Brain microvascular endothelial cell (primary cell): Measurements from ENCODE around the gene ABLIM2.

Experiments
- DNase-seq: peaks from one replicate; pipeline ENCODE4 v3.0.0-alpha.2; 2020
- H3K27ac ChIP-seq: fragments of 250-450 bp; sonication (Bioruptor Pico); 2 replicates; pipeline ENCODE4 v1.5.1; 2020; ENCODE audit warnings: mild to moderate bottlenecking, moderate library complexity
- H3K27me3 ChIP-seq: fragments of 250-450 bp; sonication (Bioruptor Pico); replicated peaks from 2 replicates; pipeline ENCODE4 v1.5.1; 2020; ENCODE audit warnings: mild to moderate bottlenecking
- H3K36me3 ChIP-seq: fragments of 250-450 bp; sonication (Bioruptor Pico); replicated peaks from 2 replicates; pipeline ENCODE4 v1.5.1; 2020; ENCODE audit warnings: mild to moderate bottlenecking
- H3K4me3 ChIP-seq: 2 replicates; pipeline ENCODE4 v1.5.1; 2011; ENCODE audit warnings: low read depth, mild to moderate bottlenecking, control low read depth, low read length, moderate library complexity
- CTCF ChIP-seq: IDR thresholded peaks from 2 replicates; pipeline ENCODE4 v1.5.1; 2011; ENCODE audit warnings: low read depth, mild to moderate bottlenecking, moderate library complexity, low read length, control low read depth, inconsistent platforms; ENCODE audit errors: missing control alignments
- in situ Hi-C: cut with HindIII; loops from 2 replicates; pipeline ENCODE4 v1.10.0; 2017; ENCODE audit warnings: low sequenced_read_pairs, low pct_ligation_motif_present

ABLIM2 gene

GRCh38 chr4:8127051-8127826, 31.4 kb downstream of the ABLIM2 start:
- no peak overlapping the region for H3K27ac ChIP-seq
- no peak for TF ChIP-seq CTCF
- H3K36me3 ChIP-seq, result no peaks in the 10 kb centered on the region
- DNase-seq, result no peak
- in situ Hi-C loops, result no loop called here
- H3K4me3 ChIP-seq, result no peak overlapping the region
- H3K27me3 ChIP-seq, result no peaks in the 10 kb centered on the region

- Histone ChIP-seq H3K27me3 (no peaks in the 10 kb centered on the region), H3K36me3 (no peaks in the 10 kb centered on the region), H3K27ac (no peak overlapping the region), H3K4me3 (no peak overlapping the region)
- DNase-seq, result no peak
- TF ChIP-seq CTCF, result no peak
- in situ Hi-C loops, result no loop called here
Measured at GRCh38 chr4:8126523-8126922, 32.1 kb downstream of the ABLIM2 start.

- in situ Hi-C loops, result no loop called here
- no peak for DNase-seq
- no peaks in the 10 kb centered on the region for H3K27me3 ChIP-seq
- H3K27ac ChIP-seq, result no peak overlapping the region
- H3K36me3 ChIP-seq, result no peaks in the 10 kb centered on the region
- no peak overlapping the region for H3K4me3 ChIP-seq
- no peak for TF ChIP-seq CTCF
Measured at GRCh38 chr4:8125526-8126056, 33.0 kb downstream of the ABLIM2 start.

GRCh38 chr4:8123870-8124269, 34.7 kb downstream of the ABLIM2 start:
- in situ Hi-C loops, result no loop called here
- Histone ChIP-seq H3K27me3 (no peaks in the 10 kb centered on the region), H3K36me3 (no peaks in the 10 kb centered on the region), H3K27ac (no peak overlapping the region), H3K4me3 (no peak overlapping the region)
- TF ChIP-seq CTCF, result no peak
- no peak for DNase-seq

- H3K27me3 ChIP-seq, result no peaks in the 10 kb centered on the region
- no peaks in the 10 kb centered on the region for H3K36me3 ChIP-seq
- H3K27ac ChIP-seq, result no peak overlapping the region
- H3K4me3 ChIP-seq, result no peak overlapping the region
- TF ChIP-seq CTCF, result no peak
- no peak for DNase-seq
- in situ Hi-C loops, result no loop called here
Measured at GRCh38 chr4:8123389-8123788, 35.2 kb downstream of the ABLIM2 start.
